GM19452 (cell line): ENCODE measurements around the gene ZNF710.
"Not testable (repeated sequence)": the region's sequence is repeated elsewhere in the genome, so short reads cannot be mapped to it uniquely, and the experiment has no call there.

Source experiments
- ATAC-seq: cut with Tn5 transposase; IDR thresholded peaks from one replicate; pipeline ENCODE4 v1.9.1; 2021; ENCODE audit not compliant: unreplicated experiment

ZNF710 gene

GRCh38 chr15:90001062-90001682, at the start of gene ZNF710:
Gene ZNF710 (plus strand): TSS chr15:90001324. CDS start chr15:90067138, 65,814 bp downstream.
- ATAC-seq: no peak

DNA sequence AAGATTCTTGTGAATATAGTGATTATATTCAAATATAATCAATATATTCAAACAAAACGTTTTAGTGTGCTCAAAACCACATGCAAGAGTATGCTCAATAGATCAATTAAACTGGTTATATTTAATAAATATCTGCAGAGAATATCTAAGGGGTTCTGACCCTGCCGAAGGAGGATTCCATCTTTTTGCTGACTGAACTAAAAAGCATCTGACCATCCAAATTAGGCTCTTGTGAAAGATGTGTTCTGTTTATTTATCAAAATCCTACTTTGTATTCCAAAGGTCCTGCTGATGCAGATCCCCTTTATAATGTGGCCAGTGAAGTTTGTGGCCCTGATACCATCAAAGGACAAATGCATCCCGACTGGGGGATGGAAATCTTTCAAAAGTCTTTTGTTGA, 46.6 kb upstream of the ZNF710 start:
- ATAC-seq: no peak

- not testable (repeated sequence) for ATAC-seq
Observed at GRCh38 chr15:89955449-89955998, 45.6 kb upstream of the ZNF710 start.

GRCh38 chr15:89958107-89958805, 42.9 kb upstream of the ZNF710 start:
- no peak for ATAC-seq

DNA sequence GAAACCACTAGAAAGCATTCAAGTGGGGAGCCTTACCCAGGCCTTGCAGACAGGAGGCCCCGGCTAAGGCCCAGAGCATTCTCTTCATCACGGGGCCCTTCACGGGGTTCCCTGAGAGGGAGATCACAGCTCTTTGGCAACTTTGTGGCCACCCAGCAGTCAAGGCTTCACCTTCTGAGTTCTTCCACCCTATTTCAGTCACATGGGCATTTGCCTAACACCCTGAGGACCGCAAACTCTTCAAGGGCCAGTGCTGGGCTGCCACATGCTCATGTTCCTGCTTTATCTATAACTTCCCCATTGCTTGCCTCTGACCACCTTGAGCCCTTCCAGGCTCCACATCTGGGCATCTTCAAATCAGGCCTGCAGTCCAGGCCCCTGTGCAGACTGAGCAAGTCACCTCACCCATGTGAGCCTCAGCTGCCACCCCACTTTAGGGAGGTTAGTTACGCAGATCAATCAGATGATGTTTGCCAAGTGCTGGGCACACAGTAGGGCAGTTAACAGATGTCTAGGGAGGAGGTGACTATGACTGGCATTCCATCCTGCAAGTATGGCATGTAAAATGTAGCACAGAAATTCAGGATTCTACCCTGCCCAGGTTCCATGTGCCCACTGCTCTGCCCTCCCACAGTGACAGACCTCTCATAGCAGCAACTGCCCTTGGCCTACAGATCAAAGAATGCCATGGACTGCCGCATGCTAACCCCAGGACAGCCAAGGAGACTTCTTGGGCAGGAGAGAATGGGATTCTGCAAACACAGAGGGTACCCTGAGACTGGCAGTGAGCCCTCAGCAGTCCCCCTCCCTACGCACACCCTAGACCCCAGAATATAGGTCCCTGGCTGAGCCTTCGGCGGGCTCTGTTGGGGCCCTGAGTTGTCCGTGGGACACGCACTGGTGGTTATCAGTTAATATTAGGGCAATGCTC, 37.6 kb upstream of the ZNF710 start:
- no peak for ATAC-seq

DNA sequence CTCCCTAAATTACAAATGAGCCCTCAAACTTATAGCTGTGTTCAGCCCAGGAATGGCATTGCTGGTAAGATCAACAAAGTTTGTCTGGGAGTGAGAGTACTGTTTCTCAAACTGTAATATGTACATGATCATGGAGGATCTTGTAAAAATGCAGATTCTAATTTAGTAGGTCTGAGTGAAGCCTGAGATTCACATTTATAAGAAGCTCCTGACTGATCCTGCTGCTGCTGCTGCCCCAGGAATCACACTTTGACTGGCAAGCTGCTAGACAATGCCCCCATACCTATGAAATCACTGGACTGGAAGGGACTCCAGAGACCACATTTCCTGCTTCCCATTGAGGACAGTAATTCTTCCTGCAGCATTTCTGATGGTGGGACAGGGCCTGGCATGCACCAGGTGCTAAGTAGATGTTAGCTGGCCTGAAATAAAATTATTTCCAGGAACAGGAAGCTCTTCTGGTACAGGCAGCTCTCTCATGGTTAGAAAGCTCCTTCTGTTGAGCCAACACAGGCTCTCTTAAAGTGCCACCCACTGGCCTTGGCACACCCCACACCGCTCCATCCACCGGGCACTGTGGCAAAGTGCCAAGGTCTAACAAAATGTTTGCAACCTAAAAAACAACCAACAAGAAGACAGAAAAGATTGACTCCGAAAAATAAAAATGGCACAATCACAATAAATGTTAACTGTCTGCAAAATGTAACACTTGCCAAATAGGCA, 36.7 kb upstream of the ZNF710 start:
- no peak for ATAC-seq

DNA sequence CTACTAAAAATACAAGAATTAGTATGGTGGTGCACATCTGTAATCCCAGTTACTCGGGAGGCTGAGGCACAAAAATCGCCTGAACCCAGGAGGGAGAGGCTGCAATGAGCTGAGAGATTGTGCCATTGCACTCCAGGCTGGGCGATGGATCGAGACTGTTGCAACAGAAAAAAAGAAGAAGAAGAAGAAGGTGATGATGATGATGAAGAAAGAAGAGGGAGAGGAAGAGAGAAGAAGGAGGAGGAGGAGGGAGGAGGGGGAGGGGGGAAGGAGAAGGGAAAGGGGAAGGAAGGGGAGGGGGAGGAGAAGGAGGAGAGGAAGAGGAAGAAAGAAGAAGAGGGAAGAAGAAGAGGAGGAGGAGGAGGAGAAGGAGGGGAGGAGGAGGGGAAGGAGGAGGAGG, 33.2 kb upstream of the ZNF710 start:
- no peak for ATAC-seq

GRCh38 chr15:89971592-89971997, 29.5 kb upstream of the ZNF710 start:
- ATAC-seq: peak; percentile 89

DNA sequence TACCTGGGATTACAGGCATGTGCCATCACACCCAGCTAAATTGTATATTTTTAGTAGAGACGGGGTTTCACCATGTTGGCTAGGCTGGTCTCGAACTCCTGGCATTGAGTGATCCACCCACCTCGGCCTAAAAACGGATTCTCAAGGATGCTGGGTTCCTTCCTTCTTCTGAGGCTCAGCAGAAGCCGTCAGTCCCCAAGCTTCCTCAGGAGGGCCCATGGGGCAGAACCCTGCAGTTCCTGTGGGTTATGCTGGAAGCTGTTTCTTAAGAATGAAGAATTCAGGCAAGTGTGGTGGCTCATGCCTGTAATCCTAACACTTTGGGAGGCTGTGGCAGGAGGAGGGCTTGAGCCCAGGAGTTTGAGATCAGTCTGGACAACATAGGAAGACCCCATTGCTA, 29.0 kb upstream of the ZNF710 start:
- ATAC-seq: no peak

DNA sequence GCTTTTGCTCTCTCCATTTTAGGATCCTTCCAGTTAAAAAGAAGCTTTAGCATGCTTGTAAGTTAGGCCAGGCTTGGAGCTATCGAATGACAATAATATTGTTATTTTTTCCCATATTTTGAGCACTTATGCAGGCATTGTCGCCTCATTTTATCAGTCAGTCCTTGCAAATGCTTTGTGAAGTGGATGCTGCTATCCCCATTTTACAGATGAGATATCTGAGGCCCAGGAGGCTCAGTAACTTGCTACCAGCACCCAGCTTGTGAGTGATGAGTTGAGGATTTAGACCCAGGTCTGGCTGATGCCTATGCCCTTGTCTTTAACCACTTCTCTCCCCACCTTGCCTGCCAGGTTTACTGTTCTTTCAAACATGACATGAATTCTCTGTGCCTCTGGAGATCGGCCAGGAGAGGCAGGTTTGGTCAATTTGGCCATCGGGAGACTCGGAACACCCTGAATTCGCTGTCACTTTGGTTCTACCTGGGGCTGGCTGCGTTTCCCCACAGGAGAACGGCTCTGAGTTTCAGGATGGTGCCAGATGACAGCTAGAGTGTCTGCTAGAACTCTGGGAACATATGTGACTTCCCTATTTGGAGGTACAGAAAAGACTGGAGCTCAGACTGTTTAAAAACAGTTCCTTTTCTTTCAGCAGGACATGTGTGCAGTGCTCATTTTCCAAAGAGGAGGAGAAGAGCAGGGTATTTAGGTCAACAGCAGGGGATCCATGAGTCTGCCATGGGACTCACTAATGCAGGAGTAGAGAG, 25.5 kb upstream of the ZNF710 start:
- ATAC-seq: no peak

DNA sequence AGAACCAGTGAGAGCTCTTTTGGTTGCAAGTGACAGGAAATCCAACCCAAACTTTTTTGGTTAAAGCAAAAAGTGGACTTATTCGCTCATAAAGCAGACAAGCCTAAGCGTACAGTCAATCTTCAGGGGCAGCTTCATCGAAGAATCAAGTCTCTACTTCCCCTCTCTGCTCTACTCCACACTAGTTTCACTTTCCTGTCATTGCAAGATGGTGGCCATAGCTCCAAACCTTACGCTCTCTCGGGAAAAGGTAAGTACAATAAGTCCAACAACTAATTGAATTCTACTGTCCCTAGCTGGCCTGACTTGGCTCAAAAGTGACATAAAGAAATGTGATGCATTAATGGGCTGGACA, 24.9 kb upstream of the ZNF710 start:
- no peak for ATAC-seq

- ATAC-seq: not testable (repeated sequence)
Observed at GRCh38 chr15:89977836-89978235, 23.3 kb upstream of the ZNF710 start.

DNA sequence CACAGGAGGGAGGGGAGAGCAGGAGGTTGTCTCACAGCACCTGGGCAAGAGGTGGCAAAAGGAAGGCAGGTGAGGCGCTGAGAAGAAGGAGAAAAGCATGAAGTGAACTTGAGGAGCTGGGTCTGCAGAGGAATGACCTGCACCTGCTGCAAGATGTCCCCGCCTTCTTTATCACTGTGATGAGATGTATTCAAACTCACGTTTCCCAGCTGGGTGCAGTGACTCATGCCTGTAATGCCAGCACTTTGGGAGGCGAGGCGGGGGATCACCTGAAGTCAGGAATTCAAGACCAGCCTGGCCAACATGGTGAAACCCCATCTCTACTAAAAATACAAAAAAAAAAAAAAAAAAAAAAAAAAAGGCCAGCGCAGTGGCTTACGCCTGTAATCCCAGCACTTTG, 22.2 kb upstream of the ZNF710 start:
- no peak for ATAC-seq

DNA sequence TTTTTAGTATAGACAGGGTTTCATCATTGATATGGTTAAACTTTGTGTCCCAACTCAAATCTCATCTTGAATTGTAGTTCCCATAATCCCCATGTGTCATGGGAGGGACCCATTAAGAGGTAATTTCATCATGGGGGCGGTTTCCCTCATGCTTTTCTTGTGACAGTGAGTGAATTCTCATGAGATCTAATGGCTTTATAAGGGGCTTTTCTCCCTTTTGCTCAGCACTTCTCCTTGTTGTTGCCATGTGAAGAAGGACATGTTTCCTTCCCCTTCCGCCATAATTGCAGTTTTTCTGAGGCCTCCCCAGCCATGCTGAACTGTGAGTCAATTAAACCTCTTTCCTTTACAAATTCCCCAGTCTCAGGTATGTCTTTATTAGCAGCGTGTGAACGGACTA, 20.2 kb upstream of the ZNF710 start:
- no peak for ATAC-seq

DNA sequence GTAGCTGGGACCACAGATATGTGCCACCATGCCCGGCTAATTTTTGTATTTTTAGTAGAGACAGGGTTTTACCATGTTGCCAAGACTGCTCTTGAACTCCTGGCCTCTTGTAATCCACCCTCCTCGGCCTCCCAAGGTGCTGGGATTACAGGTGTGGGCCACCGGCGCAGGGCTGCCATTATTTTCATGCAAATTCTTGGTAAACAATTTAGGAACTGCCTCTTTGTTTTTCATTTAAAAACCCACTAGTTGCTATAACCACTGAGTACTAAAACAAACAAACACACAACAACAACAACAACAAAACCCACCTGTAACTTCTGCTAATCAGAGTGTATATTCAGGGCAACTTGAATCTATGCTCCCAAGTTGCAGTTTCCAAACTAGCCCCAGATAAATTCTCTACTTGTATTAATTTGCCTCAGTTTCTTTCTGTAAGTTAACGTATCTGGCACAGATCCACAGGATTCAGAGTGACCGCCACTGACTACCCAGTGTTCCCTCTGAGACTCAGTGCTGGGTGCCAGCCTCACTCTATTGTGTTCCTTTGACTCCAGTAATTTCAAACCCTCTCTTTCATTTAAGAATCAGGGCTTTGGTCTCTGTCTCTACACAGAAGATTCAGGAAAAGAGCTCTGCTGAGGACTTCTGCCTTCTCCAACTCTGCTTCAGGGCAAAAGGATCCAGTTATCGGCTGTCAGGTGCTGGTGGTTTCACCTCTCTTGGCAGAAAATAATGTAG, 18.6 kb upstream of the ZNF710 start:
- no peak for ATAC-seq

- no peak for ATAC-seq
Observed at GRCh38 chr15:89984001-89984400, 17.1 kb upstream of the ZNF710 start.

GRCh38 chr15:89984421-89985010, 16.6 kb upstream of the ZNF710 start:
- no peak for ATAC-seq

GRCh38 chr15:89985111-89985510, 16.0 kb upstream of the ZNF710 start:
- ATAC-seq: no peak

DNA sequence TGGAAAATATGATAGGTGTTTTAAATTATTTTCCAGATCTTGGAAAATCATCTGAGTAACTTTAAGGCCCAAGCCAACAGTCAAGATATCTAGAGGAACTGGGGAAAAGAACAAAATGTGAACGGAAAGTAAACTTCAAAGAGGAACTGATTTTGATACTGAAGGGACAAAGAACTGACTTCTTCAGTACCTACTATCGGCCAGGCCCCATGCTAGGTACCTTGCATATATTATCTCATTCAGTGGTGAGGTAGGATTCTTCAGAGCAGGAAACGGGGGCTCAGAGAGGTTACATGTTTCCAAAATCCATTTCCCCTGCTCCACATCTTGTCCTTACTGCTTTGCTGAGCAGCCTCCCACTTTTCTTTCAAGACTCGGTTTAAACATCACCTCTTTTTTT, 9.8 kb upstream of the ZNF710 start:
- ATAC-seq: no peak
